GM12872 (cell line): ENCODE data around the gene RSPRY1.

Source experiments
- CTCF ChIP-seq: IDR thresholded peaks from 3 replicates; pipeline ENCODE4 v1.5.1; 2011; ENCODE audit warnings: low read depth, mild to moderate bottlenecking, low read length, moderate library complexity; ENCODE audit not compliant: insufficient read depth

RSPRY1 gene

DNA sequence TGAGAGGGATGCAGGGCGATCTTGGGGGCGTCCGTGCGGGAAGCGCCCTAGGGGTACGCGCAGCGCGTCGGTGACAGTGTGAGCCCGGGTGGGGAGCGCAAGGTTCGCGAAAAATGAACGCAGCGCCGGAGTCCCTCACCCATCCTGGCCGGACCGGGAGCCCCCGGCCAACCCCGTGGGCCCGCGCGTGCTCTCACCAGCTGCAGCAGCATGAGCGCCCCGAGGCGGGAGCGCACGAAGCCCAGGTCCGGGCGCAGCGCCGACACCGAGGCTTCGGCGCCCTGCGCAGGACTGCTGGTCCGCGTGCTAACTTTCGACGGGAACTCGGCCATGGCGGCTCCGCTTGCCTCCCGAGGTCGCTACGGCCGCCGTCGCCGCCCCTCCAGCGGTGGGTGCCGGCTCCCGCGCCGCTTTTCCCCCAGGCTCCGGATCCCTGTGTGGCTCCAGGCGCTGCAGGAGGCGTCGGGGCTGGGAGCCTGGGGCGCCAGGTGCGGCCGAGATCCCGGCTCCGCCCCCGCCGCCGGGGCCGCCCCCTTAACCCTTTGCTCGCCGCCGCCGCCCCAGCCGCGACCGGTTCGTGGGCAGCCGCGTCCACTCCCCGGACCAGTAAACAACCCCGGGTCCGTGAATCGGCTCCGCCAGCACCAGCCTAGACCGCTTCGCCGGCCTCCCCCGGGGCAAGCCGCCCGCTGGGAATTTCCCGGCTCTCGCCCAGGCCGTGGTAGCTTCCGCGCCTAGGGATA lies 98.3 kb downstream of the RSPRY1 start, which contains the start of gene PLLP:
TSS of gene PLLP (minus strand) at position 464 of the 743 bp plus-strand sequence. CDS start at position 332, 132 bp downstream.
- TF ChIP-seq CTCF, result no peak

DNA sequence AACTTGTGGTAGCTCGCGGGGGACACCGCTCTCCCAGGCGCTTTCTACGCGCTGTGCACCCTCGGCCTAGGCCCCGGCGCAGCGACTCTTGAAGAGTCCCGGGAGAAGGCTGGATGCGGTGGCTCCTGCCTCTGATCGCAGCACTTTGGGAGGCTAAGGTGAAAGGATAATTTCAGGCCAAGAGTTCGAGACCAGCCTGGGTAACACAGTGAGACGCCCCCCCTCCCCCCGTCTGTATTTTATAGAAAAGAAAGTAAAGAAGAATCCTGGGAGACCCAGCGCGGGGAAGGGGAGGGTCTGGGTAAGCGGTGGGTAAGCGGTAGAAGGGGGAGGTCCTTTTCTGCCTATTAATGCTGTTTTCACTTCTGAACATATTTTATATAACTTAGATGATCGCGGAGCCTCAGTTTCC lies 98.8 kb downstream of the RSPRY1 start:
- TF ChIP-seq CTCF, result no peak

- no peak for TF ChIP-seq CTCF
Measured at GRCh38 chr16:57285379-57285778, 99.2 kb downstream of the RSPRY1 start.

DNA sequence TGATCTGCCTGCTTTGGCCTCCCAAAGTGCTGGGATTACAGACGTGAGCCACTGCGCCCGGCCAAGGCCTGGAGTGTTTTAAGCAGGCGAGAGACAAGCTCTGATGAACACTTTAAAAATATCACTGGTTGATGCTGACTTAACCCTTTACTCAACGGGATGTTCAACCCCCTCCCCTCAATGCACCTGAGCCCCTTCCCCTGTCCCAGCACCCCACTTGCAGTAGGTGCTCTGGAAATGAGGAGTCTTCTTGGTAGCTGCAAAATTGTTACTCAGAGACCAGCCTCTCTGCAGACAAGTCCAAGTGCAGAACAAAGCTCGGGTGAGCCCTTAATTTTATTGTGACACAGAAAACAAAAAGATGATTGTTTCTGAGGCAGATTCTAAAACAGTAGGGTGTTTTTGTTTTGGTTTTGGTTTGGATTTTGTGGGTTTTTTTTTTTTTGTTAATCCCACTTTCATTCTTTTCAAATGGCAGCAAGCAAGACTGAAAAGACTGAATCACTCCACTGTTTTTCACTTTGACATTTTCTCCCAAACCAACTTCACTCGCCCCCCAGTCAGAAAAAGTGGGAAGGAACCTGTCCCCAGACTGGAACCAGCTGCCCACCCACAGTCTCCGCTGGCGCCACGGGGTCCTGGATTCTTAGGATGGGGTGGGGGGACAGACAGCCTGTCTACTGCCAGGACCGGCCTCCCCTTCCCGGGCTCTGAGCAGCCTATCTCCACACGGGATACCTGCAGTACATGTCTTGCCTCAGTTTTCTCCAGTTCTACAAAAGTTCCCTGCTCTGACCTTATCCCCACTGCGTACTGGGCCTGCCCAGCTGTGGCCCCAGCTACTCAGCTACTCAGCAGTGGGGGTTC lies 103.5 kb downstream of the RSPRY1 start:
- TF ChIP-seq CTCF, result no peak
